ENCODE measurements around the gene CCSER1. TPM values are rescaled to one million over a fixed set of nuclear protein-coding genes. Genes with fewer than 3 reads are reported as not detected.

The CCSER1 gene
- total and polyA plus RNA-seq, 2 donors (not counting 1 experiment from before 2014, with no cell fraction given), result 10.7 to 39.5 TPM

- no peak for TF ChIP-seq CTCF (IDR thresholded peaks at IDR 0.05)
- no peak for TF ChIP-seq EZH2 (IDR thresholded peaks at IDR 0.05; ENCODE audit: borderline replicate concordance, insufficient read depth, low read depth, low read length, poor library complexity, severe bottlenecking)
- H3K4me3 Mint-ChIP-seq, result no peak overlapping the region
- POLR2A ChIA-PET, result no interaction called here
Observed at GRCh38 chr4:91488946-91489345, 1361.8 kb downstream of the CCSER1 start.

GRCh38 chr4:91497892-91498291, 1370.7 kb downstream of the CCSER1 start:
- Mint-ChIP-seq H3K27me3 (no peaks in the 10 kb centered on the region), H3K9me3 (ENCODE audit: insufficient read depth) (no peaks in the 10 kb centered on the region)

More at GRCh38 chr4:91488946-91489345, 1361.8 kb downstream of the CCSER1 start:
- H3K4me1 Mint-ChIP-seq, result no peaks in the 10 kb centered on the region
- no peaks in the 10 kb centered on the region for H3K36me3 ChIP-seq (replicated peaks in 1 of 2; ENCODE audit: control extremely low read depth in 1 of 2, control insufficient read depth in 1 of 2, extremely low read depth in 1 of 2, insufficient read depth in 2 of 2, low read length in 1 of 2)
- intact Hi-C loops (cut with micrococcal nuclease), result no loop called here
- H3K27me3 Mint-ChIP-seq, result no peaks in the 10 kb centered on the region
- no peaks in the 10 kb centered on the region for H3K79me2 ChIP-seq (ENCODE audit: control insufficient read depth, insufficient read depth, low read length)
- WGBS (ENCODE audit: insufficient coverage), result 100% methylated on average over 1 of the region's 2 CpGs
- no peak for DNase-seq
- H3K4me3 ChIP-seq (ENCODE audit: control extremely low read depth in 1 of 5, extremely low read depth in 1 of 5, insufficient read depth in 1 of 5, low read depth in 2 of 5, low read length in 4 of 5), result no peak overlapping the region
- no peaks in the 10 kb centered on the region for H3K9me3 ChIP-seq (ENCODE audit: control extremely low read depth in 1 of 3, control insufficient read depth in 2 of 3, insufficient read depth in 1 of 3, low read length in 2 of 3)
- no peak overlapping the region for H3K27ac ChIP-seq (ENCODE audit: low read length in 2 of 2)
- no peak for ATAC-seq (ENCODE audit: low read depth)
- no peak overlapping the region for H3K4me2 ChIP-seq (replicated peaks; ENCODE audit: low read depth, low read length, poor library complexity, severe bottlenecking)
- H3K9ac ChIP-seq (ENCODE audit: low read length), result no peak overlapping the region
- CTCF ChIA-PET, result no interaction called here
- peaks cover 3% of the 10 kb centered on the region for H3K9me3 Mint-ChIP-seq (ENCODE audit: insufficient read depth)
- no peaks in the 10 kb centered on the region for H4K20me1 ChIP-seq (ENCODE audit: control insufficient read depth, insufficient read depth, low read length, poor library complexity, severe bottlenecking)
- no peaks in the 10 kb centered on the region for H3K27me3 ChIP-seq (replicated peaks in 1 of 4; ENCODE audit: control extremely low read depth in 1 of 4, control insufficient read depth in 3 of 4, insufficient read depth in 4 of 4, low read length in 3 of 4)
- H2AFZ ChIP-seq (ENCODE audit: insufficient read depth, low read depth, low read length, poor library complexity, severe bottlenecking), result no peak overlapping the region
- H3K27ac Mint-ChIP-seq, result no peak overlapping the region
- H3K4me1 ChIP-seq (ENCODE audit: control insufficient read depth in 2 of 2, insufficient read depth in 2 of 2, low read length in 2 of 2), result no peaks in the 10 kb centered on the region

More at GRCh38 chr4:91497892-91498291, 1370.7 kb downstream of the CCSER1 start:
- no peak overlapping the region for H3K4me3 Mint-ChIP-seq
- intact Hi-C loops (cut with micrococcal nuclease), result no loop called here
- ATAC-seq (ENCODE audit: low read depth) (no peak), DNase-seq (no peak)
- Histone ChIP-seq H3K27ac (ENCODE audit: low read length in 2 of 2) (no peak overlapping the region), H3K27me3 (replicated peaks in 1 of 4; ENCODE audit: control extremely low read depth in 1 of 4, control insufficient read depth in 3 of 4, insufficient read depth in 4 of 4, low read length in 3 of 4) (no peaks in the 10 kb centered on the region), H3K4me2 (replicated peaks; ENCODE audit: low read depth, low read length, poor library complexity, severe bottlenecking) (no peak overlapping the region), H2AFZ (ENCODE audit: insufficient read depth, low read depth, low read length, poor library complexity, severe bottlenecking) (no peak overlapping the region), H3K79me2 (ENCODE audit: control insufficient read depth, insufficient read depth, low read length) (no peaks in the 10 kb centered on the region), H3K4me3 (ENCODE audit: control extremely low read depth in 1 of 5, extremely low read depth in 1 of 5, insufficient read depth in 1 of 5, low read depth in 2 of 5, low read length in 4 of 5) (no peak overlapping the region), H3K9me3 (ENCODE audit: control extremely low read depth in 1 of 3, control insufficient read depth in 2 of 3, insufficient read depth in 1 of 3, low read length in 2 of 3) (no peaks in the 10 kb centered on the region), H4K20me1 (ENCODE audit: control insufficient read depth, insufficient read depth, low read length, poor library complexity, severe bottlenecking) (no peaks in the 10 kb centered on the region), H3K36me3 (replicated peaks in 1 of 2; ENCODE audit: control extremely low read depth in 1 of 2, control insufficient read depth in 1 of 2, extremely low read depth in 1 of 2, insufficient read depth in 2 of 2, low read length in 1 of 2) (no peaks in the 10 kb centered on the region), H3K9ac (ENCODE audit: low read length) (no peak overlapping the region), H3K4me1 (ENCODE audit: control insufficient read depth in 2 of 2, insufficient read depth in 2 of 2, low read length in 2 of 2) (no peaks in the 10 kb centered on the region)
- H3K4me1 Mint-ChIP-seq, result no peaks in the 10 kb centered on the region
- POLR2A ChIA-PET, result no interaction called here
- WGBS (ENCODE audit: insufficient coverage), result 80% methylated on average over 3 of the region's 4 CpGs
- TF ChIP-seq EZH2 (IDR thresholded peaks at IDR 0.05; ENCODE audit: borderline replicate concordance, insufficient read depth, low read depth, low read length, poor library complexity, severe bottlenecking) (no peak), CTCF (IDR thresholded peaks at IDR 0.05) (no peak)
- CTCF ChIA-PET, result no interaction called here
- H3K27ac Mint-ChIP-seq, result no peak overlapping the region

Measured in B cell (primary cell).